Stimulated activated CD8-positive, alpha-beta memory T cell treated with anti-CD3 and anti-CD28 coated beads, Interleukin-2, amount 100 ng/mL, for 1 hour (primary cell): ENCODE measurements around the gene TH.

Experiments
- DNase-seq, 2 donors: peaks; one replicate each; pipeline ENCODE4 v3.0.0-alpha.2; 2020; ENCODE audit warnings: low read depth in 2 of 2

TH gene

GRCh38 chr11:2208691-2209369 lies 37.2 kb upstream of the TH start:
- DNase-seq = no peak

- DNase-seq = no peak
These were observed 36.4 kb upstream of the TH start for GRCh38 chr11:2207773-2208621.

DNA sequence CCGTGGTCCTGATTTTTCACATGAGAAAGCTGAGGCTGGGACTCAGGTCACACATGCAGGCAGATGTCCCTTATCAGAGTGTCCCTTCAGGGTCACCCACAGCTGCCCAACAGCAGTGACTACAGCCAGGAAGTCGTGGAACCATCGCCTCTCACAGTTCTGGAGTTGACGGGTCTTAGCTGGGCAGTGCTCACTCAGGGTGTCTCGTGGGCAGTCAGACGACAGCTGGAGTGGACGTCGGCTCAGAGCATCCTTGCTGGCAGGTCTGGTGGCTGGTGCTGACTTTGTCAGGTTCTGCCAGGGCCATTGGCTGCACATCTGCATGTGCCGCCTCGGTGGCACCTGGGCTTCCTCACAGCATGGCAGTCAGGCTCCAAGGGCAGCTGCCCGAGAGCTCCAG lies 35.6 kb upstream of the TH start:
- DNase-seq = no peak

DNA sequence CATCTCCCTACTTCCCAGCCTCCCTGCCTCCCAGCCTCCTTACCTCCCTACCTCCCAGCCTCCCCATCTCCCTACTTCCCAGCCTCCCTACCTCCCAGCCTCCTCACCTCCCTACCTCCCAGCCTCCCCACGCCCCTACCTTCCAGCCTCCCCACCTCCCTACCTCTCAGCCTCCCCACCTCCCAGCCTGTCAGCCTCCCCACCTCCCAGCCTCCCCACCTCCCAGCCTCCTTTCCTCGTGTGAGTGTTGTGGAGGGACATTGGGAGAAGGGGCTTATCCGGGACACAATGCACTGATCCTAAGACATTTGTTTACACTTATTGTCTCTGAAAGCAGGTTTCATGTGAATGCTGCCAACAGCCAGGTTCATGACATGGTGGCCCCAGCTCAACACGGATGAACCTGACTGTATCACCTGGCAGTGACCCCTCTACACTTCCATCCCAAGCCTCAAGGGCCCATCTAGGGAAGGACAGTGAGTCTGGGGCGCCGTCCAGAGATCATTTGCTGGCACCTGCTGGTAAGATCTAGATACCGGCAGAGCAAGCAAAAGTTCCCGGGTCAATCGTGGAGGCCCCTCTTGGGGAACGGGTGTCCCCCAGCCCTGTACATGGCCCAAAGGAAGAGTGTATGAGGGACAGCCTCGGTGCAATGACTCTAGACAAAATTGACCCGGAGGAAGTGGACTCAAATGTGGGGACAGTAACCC lies 34.5 kb upstream of the TH start:
- DNase-seq = no peak

GRCh38 chr11:2205214-2205720 lies 33.7 kb upstream of the TH start:
- no peak for DNase-seq

GRCh38 chr11:2204361-2205213 lies 33.0 kb upstream of the TH start:
- no peak for DNase-seq

DNA sequence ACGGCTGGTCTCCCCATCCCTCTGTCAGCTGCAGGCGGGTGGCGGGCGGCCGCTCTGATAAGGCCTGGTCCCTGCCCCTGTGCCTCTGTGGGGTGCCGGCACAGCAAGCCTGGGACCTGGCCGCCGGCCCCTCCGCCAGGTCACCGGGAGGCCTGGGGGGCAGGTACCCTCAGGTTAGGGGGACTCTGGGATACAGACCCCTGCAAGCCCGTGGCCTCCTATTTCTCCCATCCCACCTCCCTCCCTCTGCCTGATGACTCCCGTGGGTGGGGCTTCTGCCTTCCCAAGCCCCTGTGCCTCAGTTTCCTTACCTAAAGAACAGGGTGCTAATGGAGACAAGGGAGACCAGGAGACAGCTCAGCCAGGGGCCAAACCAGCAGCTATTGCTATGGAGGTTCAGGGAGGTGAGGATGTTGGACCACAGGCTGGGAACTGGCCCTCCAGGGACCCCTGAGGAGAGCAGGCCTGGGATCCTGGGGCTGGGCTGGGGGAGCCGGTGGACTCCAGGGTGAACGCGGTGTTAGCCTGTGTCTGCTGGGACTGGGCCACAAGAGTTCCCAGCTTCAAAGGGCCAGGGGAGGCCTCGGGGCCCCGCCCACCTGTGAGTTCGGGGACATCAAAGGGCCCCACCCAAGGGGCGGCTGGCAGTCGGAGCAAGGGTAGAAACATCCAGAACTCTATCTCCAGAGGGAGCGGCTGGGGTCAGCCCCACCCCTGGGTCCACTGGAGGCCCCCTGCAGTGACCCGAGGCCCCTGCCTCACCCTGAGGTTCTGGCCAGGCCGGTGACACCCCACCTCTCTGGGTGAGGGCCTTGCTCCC lies 32.0 kb upstream of the TH start:
- DNase-seq = no peak

DNA sequence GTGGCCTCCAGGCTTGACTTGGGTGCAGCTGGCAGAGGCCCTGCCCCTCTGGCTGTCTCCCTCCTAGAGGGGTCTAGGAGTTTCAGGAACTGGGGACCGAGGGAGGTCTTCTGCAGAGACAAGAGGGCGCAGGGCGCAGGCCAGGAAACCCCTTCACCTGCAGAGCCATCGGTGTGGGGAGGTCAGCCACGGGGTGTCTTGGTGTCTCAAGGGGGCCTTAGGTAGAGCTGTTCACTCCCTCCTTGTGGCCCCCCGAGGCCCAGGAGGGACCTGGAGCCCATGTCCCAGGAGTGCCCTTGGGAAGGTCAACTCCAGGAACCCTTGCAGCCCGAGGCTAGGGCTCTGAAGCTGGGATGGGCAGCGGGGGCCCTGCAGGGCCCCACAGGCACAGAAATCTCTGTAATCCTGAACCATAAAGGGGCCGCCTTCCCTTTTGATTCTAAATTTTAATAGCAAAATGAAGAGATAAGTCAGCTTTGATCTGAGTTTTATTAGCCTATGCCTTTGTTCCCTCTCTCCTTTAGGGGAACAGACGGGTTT lies 31.4 kb upstream of the TH start:
- no peak for DNase-seq

GRCh38 chr11:2202071-2202899 lies 30.7 kb upstream of the TH start:
- no peak for DNase-seq

DNA sequence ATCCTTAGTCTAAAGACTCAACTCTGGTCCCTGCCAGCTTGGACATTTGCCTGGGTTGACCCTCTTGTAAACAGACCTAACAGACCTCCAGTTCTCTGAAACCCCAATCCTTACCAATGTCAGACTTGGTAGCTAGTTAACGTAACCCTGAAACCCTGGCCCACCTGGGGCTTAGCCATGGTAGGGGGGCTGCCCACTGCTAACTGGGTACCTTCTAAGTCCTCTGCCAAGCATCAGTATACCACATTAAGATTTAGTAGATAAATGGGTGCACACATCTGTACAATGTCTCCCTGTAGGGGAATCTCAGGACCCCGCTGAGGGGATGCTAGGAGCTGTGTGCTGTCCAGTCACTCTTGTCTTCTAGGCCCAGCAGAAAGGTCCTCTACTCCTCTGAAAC lies 29.9 kb upstream of the TH start:
- no peak for DNase-seq

DNA sequence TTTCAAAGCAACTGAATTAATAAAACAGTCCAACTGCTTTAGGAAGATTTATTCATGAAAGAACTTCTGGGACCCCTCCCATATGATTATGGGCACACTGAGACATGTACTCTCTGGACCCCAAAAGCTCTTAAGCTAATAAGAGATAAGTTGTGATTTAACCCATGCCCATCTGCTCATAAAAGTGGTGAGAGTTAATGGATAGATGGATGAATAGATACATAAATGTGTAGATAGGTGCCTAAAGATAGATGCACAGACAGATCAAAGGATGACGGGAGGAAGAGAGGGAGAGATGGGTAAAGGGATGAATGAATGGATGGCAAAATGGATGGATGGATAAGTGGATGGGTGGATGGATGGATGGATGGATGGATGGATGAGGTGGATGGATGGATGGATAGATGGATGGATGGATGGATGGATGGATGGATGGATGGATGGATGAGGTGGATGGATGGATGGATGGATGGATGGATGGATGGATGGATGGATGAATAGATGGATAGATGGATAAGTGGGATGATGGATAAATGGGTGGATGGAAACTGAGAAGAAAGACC lies 29.4 kb upstream of the TH start:
- DNase-seq = no peak

DNA sequence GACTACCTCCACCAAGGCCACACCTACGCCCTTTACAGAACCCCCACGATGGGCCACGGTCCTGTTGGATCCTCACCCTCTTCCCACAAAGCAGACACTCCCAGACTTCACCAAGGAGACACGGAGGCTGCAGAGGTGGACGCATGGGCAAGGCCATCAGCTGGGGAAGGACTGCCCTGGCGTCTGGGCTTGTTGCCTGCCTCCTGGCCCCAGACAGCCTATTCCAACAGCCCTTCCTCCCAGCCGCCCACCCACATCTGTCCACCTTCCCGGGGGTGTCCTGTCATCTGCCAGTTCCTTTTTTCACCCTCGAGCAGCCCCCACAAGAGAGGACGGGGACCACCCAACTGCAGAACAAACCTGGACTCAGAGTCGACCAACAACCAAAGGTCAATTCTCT lies 28.9 kb upstream of the TH start:
- no peak for DNase-seq

DNA sequence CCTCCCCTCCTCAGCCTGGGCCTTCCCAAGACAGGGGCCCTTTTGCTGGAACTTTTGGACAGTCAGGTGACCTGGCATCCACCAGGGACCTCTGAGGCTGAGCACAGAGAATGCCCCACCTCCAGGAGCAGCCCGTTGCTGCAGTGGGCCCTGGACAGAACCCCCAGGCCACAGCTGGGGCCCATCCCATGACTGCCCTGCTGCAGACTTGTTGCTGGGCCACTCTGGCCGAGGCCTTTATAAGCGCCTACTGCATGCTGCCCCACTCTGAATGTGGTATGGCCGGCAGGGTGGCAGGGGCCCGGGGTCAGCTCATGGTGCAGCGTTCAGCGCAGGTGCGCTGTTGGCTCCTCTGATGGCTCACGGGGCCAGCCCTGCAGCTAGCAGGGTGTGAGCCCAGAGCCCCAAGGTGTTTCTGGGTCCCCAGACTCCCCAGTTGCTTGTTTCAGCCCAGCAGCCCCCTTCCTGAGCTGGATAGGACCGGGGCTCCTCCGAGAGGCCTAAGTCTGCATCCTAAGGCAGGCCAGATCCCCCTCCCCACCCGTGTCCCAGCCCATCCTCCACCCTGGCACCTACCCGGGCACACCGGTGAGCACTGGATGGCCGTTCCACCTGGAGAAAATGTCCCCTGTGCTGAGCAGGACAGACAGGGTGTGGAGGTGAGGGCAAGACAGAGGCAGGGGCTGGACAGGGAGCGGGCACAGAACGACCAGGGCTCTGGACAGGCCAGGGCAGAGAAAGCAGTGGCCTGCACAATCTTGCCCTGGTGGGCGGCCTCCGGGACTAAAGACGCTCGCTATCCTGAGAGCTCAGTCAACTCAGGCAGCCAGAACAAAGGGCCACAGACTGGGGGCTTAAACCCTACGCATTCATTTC lies 28.1 kb upstream of the TH start:
- DNase-seq = no peak

DNA sequence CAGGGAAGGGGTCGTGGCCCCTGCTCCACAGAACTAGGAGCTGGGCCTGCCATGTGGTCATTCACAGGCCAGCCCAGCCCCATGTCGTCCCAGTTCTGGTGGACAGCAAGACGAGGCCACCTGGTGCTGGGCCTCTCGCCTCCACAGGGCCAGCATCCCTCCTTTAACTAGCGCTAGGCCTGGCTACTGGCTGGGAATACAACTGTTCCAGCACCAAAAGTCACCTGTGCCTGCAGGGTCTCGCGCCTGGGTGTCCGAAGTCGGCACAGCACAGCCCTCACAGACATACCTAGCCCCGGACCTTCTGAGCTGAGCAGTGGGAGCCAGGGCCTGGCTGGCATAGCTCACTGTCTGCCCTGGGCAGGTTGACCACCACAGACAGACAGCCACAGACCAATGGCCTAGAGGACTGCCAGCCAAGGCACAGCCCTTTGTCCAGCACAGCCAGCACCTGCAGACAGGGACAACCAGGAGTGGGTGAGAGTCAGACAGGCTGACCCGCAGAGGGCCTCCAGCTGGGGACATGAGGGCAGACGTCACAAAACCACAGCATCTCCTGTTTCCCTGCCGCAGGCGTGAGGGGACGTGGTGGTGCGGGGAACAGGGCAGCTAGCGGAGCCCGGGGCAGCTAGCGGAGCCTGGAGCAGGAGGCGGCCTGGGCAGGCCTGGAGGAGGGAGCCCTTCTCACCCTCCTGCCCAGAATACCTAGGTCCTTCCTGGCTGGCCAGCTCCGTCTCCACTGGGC lies 27.2 kb upstream of the TH start:
- no peak for DNase-seq

DNA sequence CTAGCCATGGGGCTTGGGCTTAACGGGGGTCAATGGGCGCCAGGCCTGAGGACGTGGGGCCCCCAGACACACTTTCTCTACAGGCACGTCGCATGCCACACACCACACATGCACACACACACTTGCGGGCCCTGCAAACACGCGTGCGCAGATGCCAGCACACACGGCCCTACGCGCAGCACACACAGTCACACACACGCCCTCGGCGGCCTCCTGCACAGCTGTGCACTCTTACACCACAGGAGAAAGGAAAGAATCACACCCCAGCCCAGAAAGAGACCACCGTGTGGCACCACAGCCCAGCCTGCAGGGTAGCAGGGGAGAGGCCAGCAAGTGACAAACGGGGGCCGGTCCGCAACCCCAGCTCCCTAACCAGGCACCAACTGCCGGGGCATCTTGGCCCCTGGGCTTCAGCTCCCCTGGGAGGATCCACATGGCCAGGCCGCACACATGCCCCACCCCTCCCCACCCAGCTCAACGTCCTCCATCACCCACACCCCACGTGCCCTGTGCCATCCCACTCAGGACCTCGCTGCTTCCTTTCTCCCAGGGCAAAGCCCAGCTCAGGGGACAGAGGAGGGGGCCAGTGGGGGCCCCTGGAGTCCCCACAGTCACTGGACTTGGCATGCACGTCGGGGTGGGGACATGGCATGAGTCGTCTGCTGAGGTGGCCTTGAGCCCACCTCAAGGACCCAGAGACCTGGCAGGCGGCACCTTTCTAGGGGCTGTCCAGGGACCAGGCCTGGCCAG lies 26.3 kb upstream of the TH start:
- no peak for DNase-seq

GRCh38 chr11:2196970-2197770 lies 25.6 kb upstream of the TH start:
- peak; percentile 38 to 52 for DNase-seq
